Common myeloid progenitor, CD34-positive (primary cell): ENCODE results near the gene SLC35F6.

Source experiments
- CTCF ChIA-PET: fragments of 350-600 bp; sonication (Branson Sonifier 250); formaldehyde crosslinking; loops from one replicate; lab custom pipeline; 2021; ENCODE audit warnings: antibody characterized with exemption; lab: Charles Lee
- POLR2A ChIA-PET: fragments of 350-600 bp; sonication (Branson Sonifier 250); formaldehyde crosslinking; loops from one replicate; lab custom pipeline; 2021; ENCODE audit warnings: antibody characterized with exemption; lab: Charles Lee
- DNase-seq, 3 donors: peaks; one replicate each; pipeline versions ENCODE4 v3.0.0 to v3.0.0-alpha.2; 2013
- H3K27ac ChIP-seq, 2 experiments: 1 replicate in 1 of 2; 2 replicates in 1 of 2; pipeline ENCODE4 v1.7.0; 2013; ENCODE audit warnings: inconsistent platforms in 2 of 2, low read length in 2 of 2, mild to moderate bottlenecking in 2 of 2, low read depth in 1 of 2, moderate library complexity in 1 of 2; ENCODE audit not compliant: severe bottlenecking in 2 of 2, insufficient read depth in 1 of 2, poor library complexity in 1 of 2
- H3K27me3 ChIP-seq, 5 experiments: replicated peaks in 2 of 5; 1 replicate in 3 of 5; 2 replicates in 2 of 5; pipeline versions ENCODE4 v1.6.1 to v1.7.0; 2013; ENCODE audit warnings: low read length in 4 of 5, mild to moderate bottlenecking in 2 of 5, moderate library complexity in 2 of 5, inconsistent platforms in 1 of 5; ENCODE audit not compliant: insufficient read depth in 5 of 5, control insufficient read depth in 4 of 5
- H3K36me3 ChIP-seq, 4 experiments: 1 replicate in 2 of 4; 2 replicates in 2 of 4; pipeline versions ENCODE4 v1.6.1 to v1.7.0; 2013; ENCODE audit warnings: low read length in 3 of 4, control low read depth in 1 of 4, mild to moderate bottlenecking in 1 of 4; ENCODE audit not compliant: control insufficient read depth in 4 of 4, insufficient read depth in 4 of 4
- H3K4me1 ChIP-seq, 4 experiments: 1 replicate in 3 of 4; 2 replicates in 1 of 4; pipeline versions ENCODE4 v1.6.1 to v1.7.1; 2013; ENCODE audit warnings: low read length in 3 of 4, mild to moderate bottlenecking in 3 of 4, control low read depth in 1 of 4, inconsistent platforms in 1 of 4, moderate library complexity in 1 of 4; ENCODE audit not compliant: control insufficient read depth in 4 of 4, insufficient read depth in 4 of 4; ENCODE audit errors: control extremely low read depth in 1 of 4
- H3K4me3 ChIP-seq, 7 experiments: 1 replicate in 4 of 7; 2 replicates in 3 of 7; pipeline versions ENCODE4 v1.5.1 to v1.7.0; 2013; ENCODE audit warnings: mild to moderate bottlenecking in 7 of 7, low read length in 6 of 7, moderate library complexity in 6 of 7, inconsistent platforms in 2 of 7, low read depth in 2 of 7, control low read depth in 1 of 7; ENCODE audit not compliant: insufficient read depth in 4 of 7, control insufficient read depth in 1 of 7; ENCODE audit errors: extremely low read depth in 1 of 7
- H3K9me3 ChIP-seq, 5 experiments: 1 replicate in 4 of 5; 2 replicates in 1 of 5; pipeline versions ENCODE4 v1.6.1 to v1.7.1; 2013; ENCODE audit warnings: low read length in 4 of 5, mild to moderate bottlenecking in 2 of 5, inconsistent platforms in 1 of 5, low read depth in 1 of 5, moderate library complexity in 1 of 5; ENCODE audit not compliant: control insufficient read depth in 4 of 5, insufficient read depth in 2 of 5; ENCODE audit errors: control extremely low read depth in 1 of 5
- WGBS: methylation state at CpG from one replicate; pipeline ENCODE4 v1.1.5; 2013; ENCODE audit not compliant: insufficient coverage; 5-methylcytosine and 5-hydroxymethylcytosine counted together

Gene SLC35F6

DNA sequence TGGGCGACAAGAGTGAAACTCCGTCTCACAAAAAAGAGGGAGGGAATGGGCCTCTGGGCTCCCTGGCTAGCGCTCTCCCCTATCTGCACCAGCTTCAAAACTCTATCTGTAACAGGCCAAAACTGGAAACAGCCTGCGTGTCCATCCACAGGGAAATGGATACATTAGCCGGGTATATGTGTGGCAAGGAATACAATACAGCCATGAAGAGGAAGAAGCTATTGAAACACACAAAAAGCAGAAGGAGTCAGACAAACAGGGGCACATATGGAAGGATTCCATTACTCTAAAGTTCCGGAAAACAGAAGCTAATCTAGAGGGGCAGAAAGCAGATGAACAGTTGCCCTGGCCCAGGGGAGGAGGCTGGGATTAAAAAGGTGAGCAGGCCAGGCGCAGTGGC, 24.6 kb upstream of the SLC35F6 start:
- no peaks in the 10 kb centered on the region for H3K9me3 ChIP-seq
- ChIA-PET POLR2A (no interaction called here), CTCF (interaction anchor here (1.7 to 2.0 kb wide), 3 partner anchors 9 to 29 kb away, joined by 6 to 11 read pairs (median 9); no protein-coding TSS in a partner anchor)
- no peak for DNase-seq
- H3K36me3 ChIP-seq, result no peaks in the 10 kb centered on the region
- no peak overlapping the region for H3K27ac ChIP-seq
- peaks cover 0 to 30% (median 13%) of the 10 kb centered on the region in 5 experiments for H3K27me3 ChIP-seq
- WGBS, result 97% methylated on average over 7 of the region's 7 CpGs
- H3K4me3 ChIP-seq, result no peak overlapping the region
- H3K4me1 ChIP-seq, result peaks cover 0 to 22% (median 22%) of the 10 kb centered on the region in 4 experiments

DNA sequence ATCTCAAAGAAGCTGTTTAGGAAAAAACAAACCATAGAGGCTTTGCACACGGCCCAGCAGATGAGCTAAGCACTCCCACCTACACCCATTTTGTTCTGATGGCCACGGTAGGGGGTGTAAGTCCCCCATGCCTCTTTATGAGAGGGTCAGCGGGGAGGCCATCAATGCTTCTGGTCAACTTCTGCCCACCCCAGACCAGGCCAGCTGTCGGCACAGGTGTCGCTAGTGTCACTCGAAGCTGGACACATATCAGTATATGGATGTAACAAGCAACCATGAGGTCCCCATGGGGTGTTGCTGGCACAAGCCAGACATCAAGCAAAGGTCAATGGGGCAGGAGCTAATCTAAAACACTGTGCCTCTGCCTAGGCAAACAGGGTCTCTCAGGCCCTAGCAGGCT, 23.7 kb upstream of the SLC35F6 start:
- H3K27me3 ChIP-seq, result peaks cover 0 to 28% (median 13%) of the 10 kb centered on the region in 5 experiments
- no peak overlapping the region for H3K27ac ChIP-seq
- ChIA-PET POLR2A (no interaction called here), CTCF (interaction anchor here (1.3 to 2.0 kb wide), 7 partner anchors 10 to 160 kb away, joined by 3 to 11 read pairs (median 6); no protein-coding TSS in a partner anchor)
- H3K9me3 ChIP-seq, result no peaks in the 10 kb centered on the region
- peak overlapping the region in 1 of 7 experiments; percentile 31 for H3K4me3 ChIP-seq
- DNase-seq, result peak in 1 of 3 donors; percentile 13
- 80% methylated on average over 6 of the region's 6 CpGs for WGBS
- no peaks in the 10 kb centered on the region for H3K36me3 ChIP-seq
- H3K4me1 ChIP-seq, result peaks cover 0 to 22% (median 22%) of the 10 kb centered on the region in 4 experiments

DNA sequence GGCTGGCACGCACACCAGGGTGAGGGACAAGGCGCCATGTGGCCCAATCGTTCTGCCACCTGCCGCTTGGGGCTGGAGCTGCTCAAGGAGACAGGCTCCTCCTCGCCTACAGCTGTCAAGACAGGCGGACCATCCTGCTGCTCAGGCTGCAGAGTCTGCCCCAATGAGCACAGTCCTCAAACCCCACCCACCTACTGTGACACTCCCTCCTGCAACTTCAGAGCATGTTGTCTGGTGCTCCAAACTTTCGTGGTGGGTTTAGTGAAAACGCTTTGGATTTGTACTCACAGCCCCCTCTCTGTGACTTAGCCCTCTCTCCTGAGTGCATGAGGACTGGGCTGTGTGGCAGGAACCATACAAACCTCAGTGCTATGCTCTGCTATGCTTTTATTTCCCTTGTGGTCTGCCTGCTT, 23.2 kb upstream of the SLC35F6 start:
- 0% methylated on average over 8 of the region's 8 CpGs for WGBS
- peak overlapping the region in 2 of 7 experiments; percentile 31 to 44 for H3K4me3 ChIP-seq
- peaks cover 0 to 26% (median 13%) of the 10 kb centered on the region in 5 experiments for H3K27me3 ChIP-seq
- no peak overlapping the region for H3K27ac ChIP-seq
- H3K4me1 ChIP-seq, result peaks cover 0 to 22% (median 22%) of the 10 kb centered on the region in 4 experiments
- CTCF ChIA-PET, result interaction anchor here (0.7 to 1.8 kb wide), 10 partner anchors 10 to 221 kb away, joined by 3 to 11 read pairs (median 4); no protein-coding TSS in a partner anchor
- no peaks in the 10 kb centered on the region for H3K9me3 ChIP-seq
- peak; percentile 74 to 90 (median 89) for DNase-seq
- POLR2A ChIA-PET, result interaction anchor here (0.6 to 1.3 kb wide), 2 partner anchors 28 to 97 kb away, joined by 3 read pairs; no protein-coding TSS in a partner anchor
- H3K36me3 ChIP-seq, result no peaks in the 10 kb centered on the region

DNA sequence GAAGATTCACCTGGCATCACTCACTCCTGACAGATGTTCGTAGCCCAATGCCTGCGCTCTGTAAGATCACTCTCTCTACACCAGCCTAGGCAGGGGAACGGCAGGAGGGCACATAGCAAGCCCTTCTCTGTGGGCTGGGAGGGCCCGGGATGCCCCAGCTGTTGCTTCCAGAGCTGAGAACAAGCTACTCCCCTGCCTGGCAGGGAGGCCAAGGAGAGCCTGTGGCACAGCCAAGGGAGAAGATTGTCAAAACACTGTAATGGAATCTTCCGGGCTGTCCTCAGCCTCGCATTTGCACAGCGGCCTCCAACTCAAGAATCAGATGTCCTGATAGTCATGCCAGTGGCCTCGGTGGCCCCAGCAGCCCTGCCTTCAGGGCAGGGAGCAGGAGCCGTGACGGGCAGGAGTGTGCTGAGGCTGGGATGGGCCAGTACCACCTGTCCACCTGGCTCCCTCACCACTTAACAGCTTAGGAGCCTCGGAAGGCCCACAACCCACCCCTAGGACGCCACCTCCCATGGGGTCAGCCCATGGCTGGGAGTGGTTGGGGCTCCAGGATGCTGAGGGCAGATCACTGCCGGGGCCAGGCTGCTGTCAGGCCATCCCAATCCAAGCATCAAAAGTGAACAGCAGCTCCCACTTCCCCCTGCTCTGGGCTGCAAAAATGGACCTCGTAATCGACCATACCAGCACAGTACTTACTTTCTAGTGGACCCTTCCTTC, 21.9 kb upstream of the SLC35F6 start:
- POLR2A ChIA-PET, result interaction anchor here (1.3 kb wide), 1 partner anchor 27 kb away, joined by 3 read pairs; no protein-coding TSS in a partner anchor
- 95% methylated on average over 10 of the region's 15 CpGs for WGBS

DNA sequence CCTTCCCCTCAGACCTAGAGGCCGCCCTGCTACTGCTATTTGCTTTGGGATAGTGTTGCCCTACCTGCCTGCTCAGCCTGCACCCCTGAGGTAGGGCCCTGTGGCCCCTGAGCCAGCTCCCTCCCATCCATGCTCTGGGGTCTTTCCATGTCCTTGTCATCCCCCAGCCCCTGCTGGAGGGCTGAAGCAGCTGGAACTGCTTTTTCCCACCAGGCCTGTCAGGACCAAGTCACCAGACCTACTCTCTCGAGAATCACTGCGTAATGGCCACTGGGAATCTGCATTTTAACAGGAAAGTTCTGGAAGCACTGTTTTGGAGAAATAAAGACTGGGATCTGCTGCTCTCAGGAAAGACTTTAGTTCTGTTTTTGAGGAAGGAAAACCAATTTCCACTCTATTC, 20.2 kb upstream of the SLC35F6 start:
- H3K27me3 ChIP-seq, result peaks cover 0 to 8% (median 4%) of the 10 kb centered on the region in 5 experiments
- no peak for DNase-seq
- H3K4me1 ChIP-seq, result peaks cover 0 to 22% (median 22%) of the 10 kb centered on the region in 4 experiments
- ChIA-PET CTCF (interaction anchor here (1.0 to 6.2 kb wide), 9 partner anchors 15 to 241 kb away, joined by 3 to 82 read pairs (median 5); no protein-coding TSS in a partner anchor), POLR2A (no interaction called here)
- no peak overlapping the region for H3K4me3 ChIP-seq
- no peak overlapping the region for H3K27ac ChIP-seq
- H3K9me3 ChIP-seq, result no peaks in the 10 kb centered on the region
- 100% methylated on average over 2 of the region's 3 CpGs for WGBS
- no peaks in the 10 kb centered on the region for H3K36me3 ChIP-seq

More for the DNA sequence above, 21.9 kb upstream of the SLC35F6 start:
- CTCF ChIA-PET, result interaction anchor here (1.1 to 2.0 kb wide), 7 partner anchors 13 to 222 kb away, joined by 3 to 9 read pairs (median 5); no protein-coding TSS in a partner anchor
- H3K27me3 ChIP-seq, result peaks cover 0 to 20% (median 7%) of the 10 kb centered on the region in 5 experiments
- no peak overlapping the region for H3K4me3 ChIP-seq
- peaks cover 0 to 22% (median 22%) of the 10 kb centered on the region in 4 experiments for H3K4me1 ChIP-seq
- H3K36me3 ChIP-seq, result no peaks in the 10 kb centered on the region
- no peak overlapping the region for H3K27ac ChIP-seq
- DNase-seq, result no peak
- H3K9me3 ChIP-seq, result no peaks in the 10 kb centered on the region

DNA sequence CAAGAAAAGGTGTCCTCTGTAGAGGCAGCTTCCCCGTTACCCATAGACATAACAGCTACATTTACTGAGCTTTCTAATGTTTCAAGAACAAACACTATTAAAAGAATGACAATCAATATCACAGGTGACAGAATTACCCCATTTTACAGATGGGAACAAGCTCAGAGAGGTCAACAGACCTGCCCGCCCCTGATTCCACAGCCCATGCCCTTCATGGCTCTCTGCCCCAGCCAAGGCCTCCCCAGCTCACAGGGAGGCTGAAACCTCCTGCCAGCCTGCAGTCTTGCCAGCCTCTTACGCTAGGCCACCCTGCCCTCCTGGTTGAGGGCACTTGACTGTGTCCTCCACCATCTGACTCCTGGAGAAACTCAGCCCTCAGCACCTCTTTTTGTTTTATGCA, 19.1 kb upstream of the SLC35F6 start:
- POLR2A ChIA-PET, result interaction anchor here (0.7 kb wide), 1 partner anchor 648 kb away, joined by 4 read pairs; no protein-coding TSS in a partner anchor
- Histone ChIP-seq H3K27me3 (peaks cover 0 to 8% (median 4%) of the 10 kb centered on the region in 5 experiments), H3K27ac (no peak overlapping the region), H3K9me3 (no peaks in the 10 kb centered on the region), H3K4me3 (no peak overlapping the region), H3K36me3 (no peaks in the 10 kb centered on the region), H3K4me1 (peaks cover 0 to 23% (median 22%) of the 10 kb centered on the region in 4 experiments)
- 96% methylated on average over 2 of the region's 3 CpGs for WGBS
- CTCF ChIA-PET, result interaction anchor here (0.6 to 6.2 kb wide), 17 partner anchors 8 to 240 kb away, joined by 3 to 82 read pairs (median 5); no protein-coding TSS in a partner anchor
- DNase-seq, result no peak
